Neuronal stem cell (in vitro differentiated cells): ENCODE data around the gene BAZ1B.
"Not testable (repeated sequence)": the region's sequence is repeated elsewhere in the genome, so short reads cannot be mapped to it uniquely, and the experiment has no call there.

Source experiments
- DNase-seq: peaks from one replicate; pipeline ENCODE4 v3.0.0-alpha.2; 2013; ENCODE audit warnings: low spot score
- H2AFZ ChIP-seq: one replicate; pipeline ENCODE4 v1.6.1; 2013; ENCODE audit warnings: mild to moderate bottlenecking, low read length, inconsistent platforms
- H2AK5ac ChIP-seq: 2 replicates; pipeline ENCODE4 v1.6.1; 2013; ENCODE audit warnings: low read depth, mild to moderate bottlenecking, inconsistent platforms, low read length, moderate library complexity, mixed read lengths
- H2BK120ac ChIP-seq: 2 replicates; pipeline ENCODE4 v1.6.1; 2013; ENCODE audit warnings: low read depth, mild to moderate bottlenecking, inconsistent platforms, low read length, moderate library complexity, mixed read lengths
- H2BK12ac ChIP-seq: one replicate; pipeline ENCODE4 v1.6.1; 2013; ENCODE audit warnings: low read length, inconsistent platforms
- H2BK15ac ChIP-seq: 2 replicates; pipeline ENCODE4 v1.6.1; 2013; ENCODE audit warnings: mild to moderate bottlenecking, low read length, inconsistent platforms, mixed read lengths
- H2BK5ac ChIP-seq: one replicate; pipeline ENCODE4 v1.6.1; 2013; ENCODE audit warnings: inconsistent platforms, mild to moderate bottlenecking, low read length, moderate library complexity
- H3K14ac ChIP-seq: one replicate; pipeline ENCODE4 v1.6.1; 2013; ENCODE audit warnings: low read length, inconsistent platforms
- H3K18ac ChIP-seq: 2 replicates; pipeline ENCODE4 v1.6.1; 2013; ENCODE audit warnings: low read length, inconsistent platforms
- H3K23ac ChIP-seq: 2 replicates; pipeline ENCODE4 v1.6.1; 2013; ENCODE audit warnings: low read depth, mild to moderate bottlenecking, mixed read lengths, low read length, inconsistent platforms; ENCODE audit not compliant: poor library complexity
- H3K27ac ChIP-seq: replicated peaks from 3 replicates; pipeline ENCODE4 v1.5.1; 2013; ENCODE audit warnings: low read length, inconsistent platforms
- H3K27me3 ChIP-seq, 3 experiments: 2 replicates each; pipeline ENCODE4 v1.6.1; 2013; ENCODE audit warnings: low read length in 3 of 3, mild to moderate bottlenecking in 2 of 3, inconsistent platforms in 1 of 3, low read depth in 1 of 3, mixed read lengths in 1 of 3, moderate library complexity in 1 of 3; ENCODE audit not compliant: control insufficient read depth in 3 of 3, insufficient read depth in 3 of 3
- H3K36me3 ChIP-seq, 2 donors: replicated peaks in 1 of 2; 2 replicates each; pipeline ENCODE4 v1.6.1; 2013; ENCODE audit warnings: low read length in 2 of 2; ENCODE audit not compliant: control insufficient read depth in 2 of 2, insufficient read depth in 2 of 2
- H3K4ac ChIP-seq: 2 replicates; pipeline ENCODE4 v1.6.1; 2013; ENCODE audit warnings: inconsistent platforms, mild to moderate bottlenecking, low read length, moderate library complexity
- H3K4me1 ChIP-seq, 2 donors: 1 replicate in 1 of 2; 2 replicates in 1 of 2; pipeline ENCODE4 v1.6.1; 2013; ENCODE audit warnings: low read length in 2 of 2, low read depth in 1 of 2; ENCODE audit not compliant: control insufficient read depth in 2 of 2, insufficient read depth in 1 of 2
- H3K4me2 ChIP-seq: one replicate; pipeline ENCODE4 v1.6.1; 2013; ENCODE audit warnings: mild to moderate bottlenecking, low read length, inconsistent platforms; ENCODE audit not compliant: insufficient read depth, poor library complexity, severe bottlenecking
- H3K4me3 ChIP-seq, 2 donors: 2 replicates each; pipeline ENCODE4 v1.5.1; 2013; ENCODE audit warnings: low read length in 2 of 2, mild to moderate bottlenecking in 2 of 2, inconsistent platforms in 1 of 2, moderate library complexity in 1 of 2
- H3K79me1 ChIP-seq: one replicate; pipeline ENCODE4 v1.6.1; 2013; ENCODE audit warnings: low read depth, mild to moderate bottlenecking, inconsistent platforms, low read length, moderate library complexity
- H3K9ac ChIP-seq: one replicate; pipeline ENCODE4 v1.6.1; 2013; ENCODE audit warnings: mild to moderate bottlenecking, low read depth, low read length, inconsistent platforms; ENCODE audit not compliant: poor library complexity
- H3K9me3 ChIP-seq, 2 donors: replicated peaks in 1 of 2; 2 replicates each; pipeline versions ENCODE3 to v1.6.1; 2013; ENCODE audit warnings: low read length in 2 of 2, mild to moderate bottlenecking in 2 of 2, inconsistent platforms in 1 of 2, low read depth in 1 of 2, mixed read lengths in 1 of 2, moderate library complexity in 1 of 2; ENCODE audit not compliant: control insufficient read depth in 2 of 2, insufficient read depth in 1 of 2
- H4K8ac ChIP-seq: one replicate; pipeline ENCODE4 v1.6.1; 2013; ENCODE audit warnings: low read depth, mild to moderate bottlenecking, inconsistent platforms, low read length, moderate library complexity
- H4K91ac ChIP-seq: one replicate; pipeline ENCODE4 v1.6.1; 2013; ENCODE audit warnings: low read length, low read depth, mild to moderate bottlenecking, inconsistent platforms; ENCODE audit not compliant: poor library complexity
- WGBS, 2 donors: extraction: QIAGEN DNeasy Blood & Tissue Kit; methylation state at CpG; one replicate each; pipeline ENCODE4 v1.1.7; 2013; ENCODE audit warnings: missing lambda C conversion rate in 2 of 2, mixed read lengths in 1 of 2; ENCODE audit not compliant: insufficient read length in 2 of 2, insufficient replicate concordance in 1 of 2; ENCODE audit errors: extremely low coverage in 2 of 2; 5-methylcytosine and 5-hydroxymethylcytosine counted together

The BAZ1B gene

GRCh38 chr7:73504017-73504416 is 18.1 kb downstream of the BAZ1B start:
- Histone ChIP-seq H3K9ac (no peak overlapping the region), H2AK5ac (no peak overlapping the region), H4K8ac (no peak overlapping the region), H3K9me3 (no peaks in the 10 kb centered on the region), H3K27me3 (no peaks in the 10 kb centered on the region), H2BK15ac (no peak overlapping the region), H2BK12ac (no peak overlapping the region), H3K4ac (no peak overlapping the region), H2AFZ (no peak overlapping the region), H3K23ac (no peak overlapping the region), H3K36me3 (peaks cover 51 to 91% of the 10 kb centered on the region in 2 donors), H3K4me2 (no peak overlapping the region), H4K91ac (no peak overlapping the region), H3K4me3 (no peak overlapping the region), H2BK5ac (no peak overlapping the region), H3K4me1 (no peaks in the 10 kb centered on the region), H3K14ac (no peak overlapping the region), H3K79me1 (no peaks in the 10 kb centered on the region), H3K18ac (no peak overlapping the region), H3K27ac (no peak overlapping the region), H2BK120ac (no peak overlapping the region)
- DNase-seq = no peak
- WGBS, 2 donors = no CpG with 5 or more reads among the region's 2 CpGs

GRCh38 chr7:73503229-73503628 is 18.9 kb downstream of the BAZ1B start:
- no peaks in the 10 kb centered on the region for H3K9me3 ChIP-seq

GRCh38 chr7:73496626-73497025 is 25.5 kb downstream of the BAZ1B start:
- no peak overlapping the region for H3K4me2 ChIP-seq
- WGBS, 2 donors = no CpG with 5 or more reads among the region's 7 CpGs
- no peak overlapping the region for H4K8ac ChIP-seq
- no peak overlapping the region for H3K18ac ChIP-seq
- H4K91ac ChIP-seq = no peak overlapping the region
- no peak overlapping the region for H2AK5ac ChIP-seq
- no peak overlapping the region for H3K23ac ChIP-seq
- no peak overlapping the region for H2BK5ac ChIP-seq
- no peak overlapping the region for H3K14ac ChIP-seq
- H3K4me1 ChIP-seq = no peaks in the 10 kb centered on the region
- peaks cover 3% of the 10 kb centered on the region for H3K79me1 ChIP-seq
- no peaks in the 10 kb centered on the region for H3K27me3 ChIP-seq
- peak overlapping the region; percentile 15 for H3K9ac ChIP-seq
- no peak overlapping the region for H2BK120ac ChIP-seq
- H3K36me3 ChIP-seq = peaks cover 38 to 97% of the 10 kb centered on the region in 2 donors
- H3K4me3 ChIP-seq = no peak overlapping the region
- H3K9me3 ChIP-seq = no peaks in the 10 kb centered on the region
- H2BK12ac ChIP-seq = no peak overlapping the region
- no peak for DNase-seq
- no peak overlapping the region for H3K4ac ChIP-seq
- H3K27ac ChIP-seq = no peak overlapping the region
- no peak overlapping the region for H2AFZ ChIP-seq
- H2BK15ac ChIP-seq = no peak overlapping the region

More at GRCh38 chr7:73503229-73503628, 18.9 kb downstream of the BAZ1B start:
- no peak overlapping the region for H4K91ac ChIP-seq
- H2BK120ac ChIP-seq = no peak overlapping the region
- no CpG with 5 or more reads among the region's 5 CpGs for WGBS, 2 donors
- H3K79me1 ChIP-seq = no peaks in the 10 kb centered on the region
- H2BK15ac ChIP-seq = no peak overlapping the region
- H3K14ac ChIP-seq = no peak overlapping the region
- no peak overlapping the region for H3K9ac ChIP-seq
- no peak overlapping the region for H2BK12ac ChIP-seq
- H4K8ac ChIP-seq = no peak overlapping the region
- no peak overlapping the region for H2AFZ ChIP-seq
- no peak overlapping the region for H3K4ac ChIP-seq
- no peaks in the 10 kb centered on the region for H3K4me1 ChIP-seq
- no peak overlapping the region for H2BK5ac ChIP-seq
- H3K36me3 ChIP-seq = peaks cover 51 to 92% of the 10 kb centered on the region in 2 donors
- H3K27ac ChIP-seq = no peak overlapping the region
- no peak overlapping the region for H3K18ac ChIP-seq
- no peak overlapping the region for H2AK5ac ChIP-seq
- no peak for DNase-seq
- H3K23ac ChIP-seq = no peak overlapping the region
- H3K4me3 ChIP-seq = no peak overlapping the region
- no peaks in the 10 kb centered on the region for H3K27me3 ChIP-seq
- no peak overlapping the region for H3K4me2 ChIP-seq

- not testable (repeated sequence) for H2BK12ac ChIP-seq, H2AFZ ChIP-seq, H4K8ac ChIP-seq, H3K4me2 ChIP-seq, H2AK5ac ChIP-seq, H3K27ac ChIP-seq, H3K23ac ChIP-seq, H2BK120ac ChIP-seq, H4K91ac ChIP-seq, H3K9ac ChIP-seq, H3K4ac ChIP-seq, H3K14ac ChIP-seq, H2BK15ac ChIP-seq, H2BK5ac ChIP-seq, DNase-seq, H3K79me1 ChIP-seq, H3K4me3 ChIP-seq, H3K9me3 ChIP-seq, H3K27me3 ChIP-seq, H3K4me1 ChIP-seq, H3K18ac ChIP-seq
- no CpG with 5 or more reads among the region's 2 CpGs for WGBS, 2 donors
- H3K36me3 ChIP-seq = peaks cover 35 to 99% of the 10 kb centered on the region in 2 donors
Observed at GRCh38 chr7:73495507-73495906, 26.6 kb downstream of the BAZ1B start.
